GM08714 (cell line): ENCODE data around the gene SLC43A2.

Experiments
- H3K4me3 ChIP-seq: fragments of 200-500 bp; sonication (Bioruptor generic); 2 replicates; pipeline ENCODE4 v1.5.1; 2014; ENCODE audit warnings: mild to moderate bottlenecking, low read length, inconsistent platforms
- ZNF274 ChIP-seq: IDR thresholded peaks from 2 replicates; pipeline ENCODE4 v1.6.1; 2012; ENCODE audit warnings: mild to moderate bottlenecking, low read depth, low read length

Gene SLC43A2

DNA sequence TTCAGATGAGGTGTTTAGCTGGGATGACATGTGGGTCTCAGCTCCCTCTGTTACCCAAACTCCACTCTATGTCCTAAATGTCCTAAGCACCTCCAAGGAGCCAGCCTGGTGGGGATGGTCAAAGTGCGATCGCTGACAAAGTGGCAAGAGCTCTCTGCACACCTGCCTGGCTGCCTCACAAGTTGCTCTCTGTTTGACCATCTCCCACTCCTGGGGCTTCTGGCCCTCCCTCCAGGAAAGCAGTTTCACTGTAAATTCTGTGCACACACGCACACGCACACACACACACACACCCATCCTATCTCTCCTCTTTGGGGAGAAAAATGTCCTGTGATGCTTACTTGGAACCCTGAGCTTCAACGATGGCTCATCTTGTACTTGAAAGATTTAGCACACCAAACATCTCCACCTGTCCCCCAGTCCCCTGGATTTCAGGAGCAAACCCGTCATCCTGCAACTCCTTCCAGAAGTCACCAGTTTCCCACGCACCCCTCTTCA lies 67.7 kb downstream of the SLC43A2 start:
- TF ChIP-seq ZNF274: no peak
- H3K4me3 ChIP-seq: peak overlapping the region; percentile 84; the same call in 1 of the 2 replicates

DNA sequence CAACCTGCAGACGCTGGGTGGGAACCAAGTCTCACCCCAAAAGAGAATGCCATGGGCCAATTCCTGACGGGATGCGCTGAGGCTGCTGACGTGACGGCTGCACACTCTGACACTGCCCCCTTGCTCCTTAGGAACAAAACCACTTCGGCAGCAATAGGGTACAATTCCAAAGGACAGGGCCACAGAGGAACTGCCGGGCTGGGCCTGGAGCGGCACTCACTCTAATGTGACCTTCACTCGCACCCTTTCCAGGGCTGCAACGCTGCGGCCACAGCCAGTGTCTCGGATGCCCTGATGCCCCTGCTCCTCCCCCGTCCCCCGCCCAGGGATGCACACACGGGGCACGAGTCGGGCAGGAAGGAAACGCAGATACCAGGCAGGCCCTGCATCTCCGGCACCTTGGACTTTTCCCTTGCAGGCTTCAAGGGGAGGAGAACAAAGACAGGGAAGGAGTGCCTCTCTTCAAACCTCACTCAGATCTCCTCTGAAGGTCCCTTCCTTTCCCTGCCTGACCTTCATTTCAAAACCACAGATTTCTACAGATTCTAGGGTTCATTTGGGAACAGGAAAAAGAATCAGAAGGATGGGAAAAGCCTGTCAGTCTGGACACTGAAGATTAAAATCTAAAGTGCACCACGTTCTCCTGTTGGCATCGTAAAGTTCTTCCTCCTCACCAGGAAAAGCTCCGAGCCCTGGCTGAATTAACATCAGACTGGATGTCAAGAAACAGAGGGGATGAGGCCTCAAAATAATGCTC lies 68.4 kb downstream of the SLC43A2 start:
- no peak for TF ChIP-seq ZNF274
- no peak overlapping the region for H3K4me3 ChIP-seq

DNA sequence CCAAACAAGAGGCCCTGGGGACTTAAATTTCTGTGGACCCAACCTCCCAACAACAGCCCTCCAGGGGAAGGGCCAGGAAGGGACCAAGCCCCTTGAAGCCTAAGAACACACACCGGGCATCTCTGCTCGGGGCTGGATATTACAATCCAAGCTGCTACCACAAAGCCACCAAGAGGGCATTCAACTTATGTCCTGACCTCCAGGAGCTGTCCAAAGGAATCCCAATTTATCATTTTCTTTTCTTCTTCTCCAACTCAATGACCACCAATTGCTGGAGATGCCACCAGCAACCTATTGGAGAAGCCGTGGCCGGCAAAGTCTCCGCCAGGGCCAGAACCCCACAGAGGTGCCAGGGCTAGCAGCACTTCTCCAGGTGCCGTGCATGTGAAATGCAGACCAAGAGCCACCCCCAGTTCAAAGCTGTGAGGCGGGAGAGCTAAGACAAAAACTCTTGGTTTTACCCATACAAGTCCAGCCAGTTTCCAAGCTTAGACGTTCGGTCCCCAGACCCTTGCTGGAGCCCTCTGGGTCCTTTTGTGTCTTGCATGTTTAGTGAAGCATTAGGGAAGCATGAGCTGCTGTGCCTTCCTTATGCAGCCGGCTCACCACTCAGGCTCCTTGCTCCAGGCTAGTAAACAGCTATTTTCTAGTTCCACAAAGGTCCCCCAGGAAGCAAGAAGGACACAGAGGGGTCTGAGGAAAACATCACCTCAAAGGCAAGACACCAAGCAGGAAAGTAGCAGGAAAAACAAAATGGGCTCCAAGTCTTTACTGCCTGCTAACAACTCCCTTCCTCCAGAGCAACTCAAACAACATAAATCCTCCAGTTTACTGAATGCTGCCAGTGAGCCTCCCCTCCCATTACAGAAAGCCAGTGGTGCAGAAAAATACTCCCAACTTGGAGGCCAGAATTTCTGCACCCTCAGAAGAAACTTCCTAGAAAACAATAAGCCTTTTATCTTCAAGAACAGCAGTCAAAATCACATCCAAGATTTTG lies 69.3 kb downstream of the SLC43A2 start:
- TF ChIP-seq ZNF274: no peak
- no peak overlapping the region for H3K4me3 ChIP-seq

DNA sequence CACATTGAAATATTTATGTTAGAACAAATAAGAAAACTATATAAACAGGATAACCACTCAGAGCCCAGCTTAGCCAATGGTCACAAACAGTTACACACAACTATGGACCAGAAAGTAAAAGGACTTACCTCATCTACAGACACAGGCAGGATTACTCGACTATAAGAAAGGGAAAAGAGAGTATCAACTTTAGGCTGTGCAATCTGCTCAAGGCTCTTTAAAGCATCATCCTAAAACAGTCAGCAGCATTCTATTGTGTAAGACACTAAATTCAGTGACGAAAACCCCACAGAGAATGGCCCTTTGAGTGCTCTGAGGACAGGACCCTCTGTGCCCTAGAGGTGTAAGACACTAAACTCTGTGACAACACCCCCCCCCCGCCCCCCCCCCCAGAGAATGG lies 70.2 kb downstream of the SLC43A2 start:
- TF ChIP-seq ZNF274: no peak

DNA sequence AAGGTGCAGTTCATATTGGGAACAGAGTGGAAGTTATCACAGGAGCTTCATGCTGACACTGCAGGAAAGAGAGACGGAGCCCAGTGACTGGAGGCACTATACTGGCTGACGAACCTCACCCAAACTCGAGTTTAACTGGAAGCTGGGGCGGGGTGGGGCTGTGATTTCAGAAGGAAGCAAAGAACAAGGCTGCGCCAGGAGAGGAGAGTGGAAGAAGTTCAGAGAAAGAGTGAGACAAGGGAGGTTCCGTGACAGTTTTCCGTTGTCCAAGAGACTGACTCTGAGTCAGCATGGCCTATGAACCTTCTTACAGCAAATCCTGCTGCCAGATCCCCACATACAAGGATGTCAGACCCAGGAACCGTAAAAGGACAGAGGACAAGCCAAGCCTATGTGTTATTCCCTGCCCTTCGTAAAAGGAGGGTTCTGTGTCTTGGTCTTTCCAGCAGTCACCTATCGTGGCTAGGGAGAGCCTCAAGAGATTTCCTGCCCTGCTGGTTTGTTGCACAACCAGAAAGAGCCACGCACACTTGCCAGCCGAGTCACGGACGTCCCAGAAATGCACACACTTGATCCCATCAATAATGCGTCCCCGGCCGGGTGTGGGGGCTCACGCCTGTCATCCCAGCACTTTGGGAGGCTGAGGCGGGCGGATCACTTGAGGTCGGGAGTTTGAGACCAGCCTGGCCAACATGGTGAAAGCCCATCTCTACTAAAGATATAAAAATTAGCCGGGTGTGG lies 71.1 kb downstream of the SLC43A2 start:
- H3K4me3 ChIP-seq: no peak overlapping the region
- TF ChIP-seq ZNF274: no peak

More for the DNA sequence above, 70.2 kb downstream of the SLC43A2 start:
- no peak overlapping the region for H3K4me3 ChIP-seq

DNA sequence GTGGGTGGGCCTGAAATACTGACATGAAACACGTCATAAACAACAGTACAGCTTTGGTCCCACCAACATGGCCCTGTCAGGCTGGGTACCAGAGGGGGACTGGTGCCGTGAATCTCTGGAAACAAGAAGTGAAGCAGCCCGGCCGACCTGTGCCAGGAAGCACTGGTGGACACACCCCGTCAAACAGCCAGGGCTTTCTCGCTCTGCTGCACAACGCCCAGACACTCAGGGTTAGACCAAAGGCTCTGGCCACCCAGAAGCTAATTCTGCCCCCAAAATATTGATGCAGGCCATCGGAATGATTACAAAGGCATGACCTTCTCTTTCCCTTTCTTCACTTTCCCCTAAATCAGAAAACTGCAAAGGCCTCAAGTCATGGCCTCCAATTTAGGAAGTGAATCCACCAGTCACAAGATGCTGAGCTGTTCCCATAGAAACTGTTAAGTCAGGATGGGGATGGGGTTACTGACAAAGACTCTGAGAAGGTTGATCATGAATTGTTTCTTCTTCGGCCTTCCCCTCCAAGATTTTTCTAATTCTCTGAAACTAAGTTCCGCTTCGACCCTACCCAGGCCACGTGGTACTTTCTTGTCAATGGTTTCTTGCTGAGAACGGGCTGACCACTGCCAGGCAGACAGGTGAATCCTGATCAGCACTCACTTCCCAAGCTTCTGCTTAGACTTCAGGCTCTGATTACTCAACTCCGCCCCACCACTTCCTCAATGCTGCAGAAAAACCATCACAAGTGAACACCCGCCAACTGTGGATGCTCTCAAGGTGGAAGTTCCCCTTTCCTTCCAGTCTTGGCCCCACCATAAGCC lies 72.8 kb downstream of the SLC43A2 start:
- H3K4me3 ChIP-seq: no peak overlapping the region
- no peak for TF ChIP-seq ZNF274

DNA sequence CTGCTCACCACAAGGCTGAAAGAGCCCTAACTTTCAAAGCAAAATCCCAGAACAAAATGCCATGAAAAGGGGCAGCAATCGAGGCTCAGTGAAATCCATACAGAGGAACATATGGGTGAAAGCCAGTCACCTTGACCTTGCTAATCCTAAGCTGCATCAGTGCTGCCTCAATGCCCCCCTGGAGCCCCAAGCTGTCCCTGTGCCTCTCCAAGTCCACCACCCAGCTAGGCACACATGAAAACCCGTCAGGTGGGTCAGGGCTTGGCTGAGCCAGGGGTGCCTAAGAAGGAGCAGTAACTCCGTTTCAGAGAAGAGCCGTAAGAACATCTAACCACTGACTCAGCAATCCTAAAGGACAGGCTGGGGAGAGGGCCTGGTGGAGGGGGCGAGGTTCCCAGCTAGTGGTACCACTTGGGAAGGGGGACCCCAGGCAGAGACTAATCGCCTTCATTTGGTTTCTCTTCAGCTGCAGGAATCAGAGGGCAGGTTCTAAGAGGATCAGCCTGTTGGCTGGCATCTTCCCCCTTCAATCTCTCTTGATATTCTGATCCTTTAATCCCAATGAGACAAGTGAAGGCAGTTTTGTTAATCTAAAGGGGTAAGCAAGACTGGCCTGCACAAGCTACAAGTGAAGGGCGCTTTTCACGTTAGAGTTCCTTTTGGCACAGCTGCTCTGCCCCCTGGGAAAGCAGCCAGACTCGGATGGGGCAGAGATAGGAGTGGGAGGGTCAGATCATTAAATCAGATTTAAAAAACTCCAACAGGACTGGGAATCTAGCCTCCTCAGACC lies 73.7 kb downstream of the SLC43A2 start:
- TF ChIP-seq ZNF274: no peak
- H3K4me3 ChIP-seq: no peak overlapping the region

DNA sequence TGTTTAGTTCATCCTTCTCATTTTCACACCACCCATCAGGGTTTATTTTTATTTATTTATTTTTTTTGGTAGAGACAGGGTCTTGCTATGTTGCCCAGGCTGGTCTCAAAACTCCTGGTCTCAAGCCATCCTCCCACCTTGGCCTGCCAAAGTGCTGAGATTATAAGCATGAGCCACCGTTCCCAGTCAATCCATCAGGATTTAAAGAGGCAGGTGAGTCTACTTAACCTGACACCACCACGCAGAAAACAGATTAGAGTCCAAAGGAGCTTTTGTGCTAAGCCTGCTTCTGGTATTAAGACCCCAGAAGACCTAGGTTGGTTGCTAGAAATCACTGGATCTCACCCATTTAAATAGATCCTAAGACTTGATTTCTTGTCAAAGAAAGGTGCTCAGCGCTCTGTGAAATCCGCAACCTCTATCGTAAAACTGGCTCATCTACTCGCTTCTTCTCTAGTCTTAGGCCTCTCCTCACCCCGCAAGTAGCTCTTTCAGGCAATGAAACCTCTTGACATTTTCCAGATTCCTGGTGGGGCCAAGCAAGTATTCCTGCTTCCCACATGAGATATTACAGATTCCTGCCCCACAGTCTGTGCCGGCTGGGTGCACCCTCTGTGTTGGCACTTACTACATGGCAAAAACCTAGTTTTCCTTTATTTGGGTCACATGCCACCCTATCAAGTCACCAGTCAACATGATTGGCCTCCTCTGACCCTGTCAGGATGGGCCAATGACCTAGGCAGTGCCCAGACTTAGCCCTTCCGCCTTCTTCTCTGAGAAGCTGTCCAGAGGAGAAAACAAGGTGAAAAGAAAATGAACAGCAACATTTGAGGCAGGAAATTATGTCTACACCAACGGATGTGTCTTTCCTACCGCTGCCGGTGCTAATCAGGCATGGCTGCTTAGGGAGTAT lies 75.0 kb downstream of the SLC43A2 start:
- H3K4me3 ChIP-seq: no peak overlapping the region
- TF ChIP-seq ZNF274: no peak

DNA sequence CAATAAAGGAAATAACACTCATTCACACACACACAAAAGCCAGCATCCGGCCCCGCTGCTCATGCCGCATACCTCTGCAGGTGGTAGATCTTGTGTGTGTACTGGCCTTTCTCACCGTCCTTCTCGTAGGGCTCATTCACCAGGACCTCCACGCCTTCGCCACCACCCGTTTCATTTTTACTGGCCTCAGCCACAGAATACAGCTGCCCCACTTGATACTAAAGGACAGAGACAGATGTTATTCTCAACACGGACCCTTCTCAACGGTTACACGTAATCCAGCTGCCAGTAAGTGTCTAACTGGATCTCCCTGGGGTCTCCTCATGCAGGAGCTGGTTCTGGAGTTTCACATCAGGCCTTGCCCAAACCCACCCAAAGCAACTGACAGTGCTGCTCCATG lies 75.7 kb downstream of the SLC43A2 start:
- no peak for TF ChIP-seq ZNF274
- no peak overlapping the region for H3K4me3 ChIP-seq

DNA sequence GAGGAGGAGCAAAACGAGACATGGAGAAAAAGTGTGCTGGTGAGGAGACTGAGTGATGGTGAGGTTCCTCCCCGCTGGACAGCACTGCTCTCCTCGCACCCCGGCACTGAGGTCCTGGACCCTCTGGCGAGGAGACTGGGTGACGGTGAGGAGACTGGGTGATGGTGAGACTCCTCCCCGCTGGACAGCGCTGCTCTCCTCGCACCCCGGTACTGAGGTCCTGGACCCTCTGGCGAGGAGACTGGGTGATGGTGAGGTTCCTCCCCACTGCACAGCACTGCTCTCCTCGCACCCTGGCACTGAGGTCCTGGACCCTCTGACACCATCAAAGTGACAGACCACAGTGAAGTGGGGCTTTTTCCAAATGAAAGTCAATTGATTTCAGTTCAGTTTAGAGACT lies 76.9 kb downstream of the SLC43A2 start:
- TF ChIP-seq ZNF274: no peak
- H3K4me3 ChIP-seq: no peak overlapping the region

DNA sequence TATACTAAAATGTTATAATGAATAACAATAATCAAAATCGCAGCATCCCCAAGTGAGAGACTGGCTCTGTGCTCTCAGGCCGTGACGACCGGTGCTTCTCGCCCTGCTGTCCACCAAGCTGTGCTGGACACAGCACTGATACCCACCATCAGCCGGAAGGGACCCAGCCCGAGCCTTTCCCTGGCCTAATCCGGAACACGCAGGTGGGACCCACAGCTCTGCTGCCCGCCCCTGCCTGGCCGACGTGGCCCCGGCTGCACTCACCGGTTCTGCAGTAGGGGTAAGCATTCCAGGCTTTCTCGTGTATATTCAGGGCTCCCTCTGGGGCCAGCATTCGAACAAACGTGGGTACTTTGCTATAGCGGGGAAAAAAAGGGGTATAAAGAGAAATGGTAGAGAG lies 80.6 kb downstream of the SLC43A2 start:
- TF ChIP-seq ZNF274: no peak
- H3K4me3 ChIP-seq: no peak overlapping the region
